ENCODE data around the gene TEX36.

GRCh38 chr10:125661431-125661940 lies 21.5 kb downstream of the TEX36 start:
- TF ChIP-seq CTCF (IDR thresholded peaks at IDR 0.05), result no peak
- TF ChIP-seq POLR2A (IDR thresholded peaks at IDR 0.05), result no peak

Measured in Peyer's patch (tissue), 4 donors.